OCI-LY7 (cell line): ENCODE data around the gene LRBA.

Source experiments
- EZH2phosphoT487 ChIP-seq: fragments of 200-600 bp; sonication (generic); IDR thresholded peaks from 2 replicates; pipeline ENCODE4 v1.6.1; 2018; ENCODE audit warnings: low read depth, borderline replicate concordance, mild to moderate bottlenecking, mixed run types, antibody characterized with exemption, low read length, moderate library complexity, mixed read lengths
- TF ChIP-seq, protein P1 (sequence below): fragments of 200-600 bp; sonication (generic); conservative IDR thresholded peaks from 2 replicates; pipeline ENCODE4 v1.5.1; 2014; ENCODE audit warnings: mild to moderate bottlenecking, antibody characterized with exemption, low read length, moderate library complexity, mixed read lengths

DNA sequence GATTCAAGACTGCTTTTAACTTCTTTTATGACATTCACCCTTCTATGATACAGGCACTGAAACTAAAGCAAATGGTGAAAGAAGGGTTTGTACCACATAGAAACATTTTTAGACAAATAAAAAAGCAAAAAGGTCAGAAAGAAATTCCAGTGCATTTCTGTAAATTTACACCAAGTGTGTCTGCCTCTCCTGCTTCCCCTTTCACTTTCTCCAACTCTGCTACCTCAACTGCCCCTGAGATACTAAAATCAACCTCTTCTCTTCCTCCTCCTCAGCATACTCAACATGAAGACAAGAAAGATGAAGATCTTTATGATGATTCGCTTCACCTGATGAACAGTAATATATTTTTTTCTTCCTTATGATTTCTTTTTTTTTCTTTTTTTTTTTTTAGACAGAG lies 187.9 kb downstream of the LRBA start:
- TF ChIP-seq, protein P1, sequence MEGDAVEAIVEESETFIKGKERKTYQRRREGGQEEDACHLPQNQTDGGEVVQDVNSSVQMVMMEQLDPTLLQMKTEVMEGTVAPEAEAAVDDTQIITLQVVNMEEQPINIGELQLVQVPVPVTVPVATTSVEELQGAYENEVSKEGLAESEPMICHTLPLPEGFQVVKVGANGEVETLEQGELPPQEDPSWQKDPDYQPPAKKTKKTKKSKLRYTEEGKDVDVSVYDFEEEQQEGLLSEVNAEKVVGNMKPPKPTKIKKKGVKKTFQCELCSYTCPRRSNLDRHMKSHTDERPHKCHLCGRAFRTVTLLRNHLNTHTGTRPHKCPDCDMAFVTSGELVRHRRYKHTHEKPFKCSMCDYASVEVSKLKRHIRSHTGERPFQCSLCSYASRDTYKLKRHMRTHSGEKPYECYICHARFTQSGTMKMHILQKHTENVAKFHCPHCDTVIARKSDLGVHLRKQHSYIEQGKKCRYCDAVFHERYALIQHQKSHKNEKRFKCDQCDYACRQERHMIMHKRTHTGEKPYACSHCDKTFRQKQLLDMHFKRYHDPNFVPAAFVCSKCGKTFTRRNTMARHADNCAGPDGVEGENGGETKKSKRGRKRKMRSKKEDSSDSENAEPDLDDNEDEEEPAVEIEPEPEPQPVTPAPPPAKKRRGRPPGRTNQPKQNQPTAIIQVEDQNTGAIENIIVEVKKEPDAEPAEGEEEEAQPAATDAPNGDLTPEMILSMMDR: no peak
- no peak for TF ChIP-seq EZH2phosphoT487
